WTC11 (cell line): ENCODE results near the gene C1QL4. TPM values are rescaled to one million over a fixed set of nuclear protein-coding genes. Genes with fewer than 3 reads are reported as not detected.

ENCODE experiments used
- ATAC-seq: fragments of 200-7000 bp; cut with Tn5 transposase; 2 replicates; pipeline ENCODE4 v1.10.0; 2021; ENCODE audit warnings: mild to moderate bottlenecking, moderate library complexity
- CTCF ChIA-PET: fragments of 300-600 bp; sonication (Branson Sonifier 250); formaldehyde crosslinking; loops from one replicate; lab custom pipeline; 2021; ENCODE audit warnings: antibody characterized with exemption; lab: Charles Lee
- POLR2A ChIA-PET: fragments of 350-600 bp; sonication (Branson Sonifier 250); formaldehyde crosslinking; loops from one replicate; lab custom pipeline; 2021; ENCODE audit warnings: antibody characterized with exemption; lab: Charles Lee
- DNase-seq: peaks from one replicate; pipeline ENCODE4 v3.0.0; 2021; ENCODE audit warnings: low spot score
- H3K27ac Mint-ChIP-seq: 2 replicates; pipeline ENCODE4 v1.8.0; 2021; ENCODE audit warnings: mixed read lengths
- H3K27me3 Mint-ChIP-seq: 2 replicates; pipeline ENCODE4 v1.8.0; 2021; ENCODE audit warnings: low read depth, mild to moderate bottlenecking, moderate library complexity, mixed read lengths
- H3K36me3 Mint-ChIP-seq: 2 replicates; pipeline ENCODE4 v1.8.0; 2021; ENCODE audit warnings: mixed read lengths
- H3K4me1 Mint-ChIP-seq: 2 replicates; pipeline ENCODE4 v1.8.0; 2022; ENCODE audit warnings: mixed read lengths
- H3K4me3 Mint-ChIP-seq: 2 replicates; pipeline ENCODE4 v1.8.0; 2021; ENCODE audit warnings: mild to moderate bottlenecking, moderate library complexity, mixed read lengths
- H3K9me3 Mint-ChIP-seq: 2 replicates; pipeline ENCODE4 v1.8.0; 2021; ENCODE audit warnings: mixed read lengths
- ATF1 ChIP-seq: sonication (generic); formaldehyde crosslinking; IDR thresholded peaks from 2 replicates; pipeline ENCODE4 v1.8.1; 2023; ENCODE audit warnings: mild to moderate bottlenecking, moderate library complexity, missing genetic modification reagents
- CREM ChIP-seq: sonication (generic); formaldehyde crosslinking; IDR thresholded peaks from 2 replicates; pipeline ENCODE4 v1.8.1; 2022; ENCODE audit warnings: mild to moderate bottlenecking, missing genetic modification reagents, moderate library complexity
- E2F4 ChIP-seq: sonication (generic); formaldehyde crosslinking; IDR thresholded peaks from 2 replicates; pipeline ENCODE4 v1.8.1; 2022; ENCODE audit warnings: low read depth, mild to moderate bottlenecking, moderate library complexity, missing genetic modification reagents, borderline replicate concordance
- ESRRA ChIP-seq: sonication (generic); formaldehyde crosslinking; IDR thresholded peaks from 2 replicates; pipeline ENCODE4 v1.8.1; 2022; ENCODE audit warnings: mild to moderate bottlenecking, missing genetic modification reagents, borderline replicate concordance
- ETV6 ChIP-seq: sonication (generic); formaldehyde crosslinking; IDR thresholded peaks from 2 replicates; pipeline ENCODE4 v1.8.1; 2022; ENCODE audit warnings: mild to moderate bottlenecking, missing genetic modification reagents
- FOXP1 ChIP-seq: sonication (generic); formaldehyde crosslinking; IDR thresholded peaks from 2 replicates; pipeline ENCODE4 v1.8.0; 2022; ENCODE audit warnings: missing genetic modification reagents, mild to moderate bottlenecking, moderate library complexity, borderline replicate concordance
- GRHL2 ChIP-seq: fragments of 250-450 bp; sonication (Bioruptor Pico); IDR thresholded peaks from 2 replicates; pipeline ENCODE4 v1.8.0; 2022; ENCODE audit warnings: mild to moderate bottlenecking, moderate library complexity; ENCODE audit not compliant: insufficient replicate concordance, severe bottlenecking
- JAZF1 ChIP-seq: fragments of 250-450 bp; sonication (Bioruptor Pico); IDR thresholded peaks from 2 replicates; pipeline ENCODE4 v1.9.0; 2021; ENCODE audit warnings: moderate library complexity, mild to moderate bottlenecking, inconsistent platforms
- KAT7 ChIP-seq: sonication (generic); formaldehyde crosslinking; IDR thresholded peaks from 2 replicates; pipeline ENCODE4 v1.8.1; 2023; ENCODE audit warnings: missing genetic modification reagents, mild to moderate bottlenecking, borderline replicate concordance
- MAX ChIP-seq: sonication (generic); formaldehyde crosslinking; IDR thresholded peaks from 2 replicates; pipeline ENCODE4 v1.8.0; 2022; ENCODE audit warnings: mild to moderate bottlenecking, missing genetic modification reagents
- MYBL2 ChIP-seq: sonication (generic); formaldehyde crosslinking; IDR thresholded peaks from 2 replicates; pipeline ENCODE4 v1.8.1; 2023; ENCODE audit warnings: mild to moderate bottlenecking, moderate library complexity, missing genetic modification reagents
- NFE2L1 ChIP-seq: sonication (generic); formaldehyde crosslinking; IDR thresholded peaks from 2 replicates; pipeline ENCODE4 v1.8.1; 2023; ENCODE audit warnings: missing genetic modification reagents
- PRRX2 ChIP-seq: fragments of 250-450 bp; sonication (Bioruptor Pico); IDR thresholded peaks from 2 replicates; pipeline ENCODE4 v1.8.0; 2021; ENCODE audit warnings: mild to moderate bottlenecking
- SMAD4 ChIP-seq: sonication (generic); formaldehyde crosslinking; IDR thresholded peaks from 2 replicates; pipeline ENCODE4 v1.8.0; 2022; ENCODE audit warnings: mild to moderate bottlenecking, missing genetic modification reagents
- SOX15 ChIP-seq: fragments of 250-450 bp; sonication (Bioruptor Pico); IDR thresholded peaks from 2 replicates; pipeline ENCODE4 v1.9.0; 2021; ENCODE audit warnings: mild to moderate bottlenecking
- TCF7 ChIP-seq: sonication (generic); formaldehyde crosslinking; IDR thresholded peaks from 2 replicates; pipeline ENCODE4 v1.8.0; 2022; ENCODE audit warnings: mild to moderate bottlenecking, low read depth, missing genetic modification reagents, moderate library complexity
- TP53 ChIP-seq: sonication (generic); formaldehyde crosslinking; IDR thresholded peaks from 2 replicates; pipeline ENCODE4 v1.8.1; 2023; ENCODE audit warnings: mild to moderate bottlenecking, missing genetic modification reagents
- ZBTB21 ChIP-seq: sonication (generic); formaldehyde crosslinking; IDR thresholded peaks from 2 replicates; pipeline ENCODE4 v1.8.1; 2023; ENCODE audit warnings: mild to moderate bottlenecking, missing genetic modification reagents, borderline replicate concordance
- ZMAT4 ChIP-seq: fragments of 250-450 bp; sonication (Bioruptor Pico); IDR thresholded peaks from 2 replicates; pipeline ENCODE4 v1.9.0; 2021; ENCODE audit warnings: mild to moderate bottlenecking
- ZNF121 ChIP-seq: sonication (generic); formaldehyde crosslinking; IDR thresholded peaks from 2 replicates; pipeline ENCODE4 v1.8.0; 2023; ENCODE audit warnings: missing genetic modification reagents
- ZNF263 ChIP-seq: sonication (generic); formaldehyde crosslinking; IDR thresholded peaks from 2 replicates; pipeline ENCODE4 v1.8.1; 2022; ENCODE audit warnings: low read depth, mild to moderate bottlenecking, moderate library complexity, missing genetic modification reagents
- ZNF281 ChIP-seq: sonication (generic); formaldehyde crosslinking; IDR thresholded peaks from 2 replicates; pipeline ENCODE4 v1.8.0; 2023; ENCODE audit warnings: mild to moderate bottlenecking, missing genetic modification reagents
- ZNF416 ChIP-seq: fragments of 250-450 bp; sonication (Bioruptor Pico); IDR thresholded peaks from 2 replicates; pipeline ENCODE4 v1.9.0; 2021; ENCODE audit warnings: mild to moderate bottlenecking, inconsistent platforms
- ZNF671 ChIP-seq: fragments of 250-450 bp; sonication (Bioruptor Pico); IDR thresholded peaks from 2 replicates; pipeline ENCODE4 v1.8.0; 2021; ENCODE audit warnings: mild to moderate bottlenecking
- total RNA-seq: library from RNA; stranded (reverse); gene quantifications from 3 replicates; pipeline ENCODE4 v1.2.3, GENCODE V29; 2021

Gene C1QL4
- total RNA-seq, 1 experiment from 2014 or later = 1.2 TPM

- Mint-ChIP-seq H3K36me3 (no peaks in the 10 kb centered on the region), H3K27me3 (peaks cover 12% of the 10 kb centered on the region), H3K9me3 (no peaks in the 10 kb centered on the region), H3K27ac (no peak overlapping the region), H3K4me3 (peak overlapping the region; percentile 89), H3K4me1 (peaks cover 24% of the 10 kb centered on the region)
- no peak for ATAC-seq
- no peak for TF ChIP-seq SOX15 (CRISPR knock-in tag)
- TF ChIP-seq ZNF121 (CRISPR knock-in tag) = no peak
- no peak for TF ChIP-seq JAZF1
- no peak for TF ChIP-seq ZNF263 (CRISPR knock-in tag)
- no peak for TF ChIP-seq ESRRA (CRISPR knock-in tag)
- TF ChIP-seq SMAD4 (CRISPR knock-in tag) = no peak
- TF ChIP-seq MYBL2 (CRISPR knock-in tag) = no peak
- ChIA-PET POLR2A (no interaction called here), CTCF (interaction anchor here (2.1 to 2.6 kb wide), 6 partner anchors 18 to 216 kb away, joined by 9 to 69 read pairs (median 25); partner anchors contain the start of gene DNAJC22)
- no peak for DNase-seq
Measured at GRCh38 chr12:49365542-49365941, 28.6 kb upstream of the C1QL4 start.

GRCh38 chr12:49364989-49365388 is 28.0 kb upstream of the C1QL4 start:
- Mint-ChIP-seq H3K27me3 (peaks cover 12% of the 10 kb centered on the region), H3K36me3 (no peaks in the 10 kb centered on the region), H3K27ac (no peak overlapping the region), H3K4me3 (0 out of 2 replicates have a peak overlapping the region, but pooled peaks have one; percentile 89), H3K4me1 (peaks cover 23% of the 10 kb centered on the region), H3K9me3 (no peaks in the 10 kb centered on the region)
- TF ChIP-seq MAX (CRISPR knock-in tag) = no peak
- TF ChIP-seq ZMAT4 (CRISPR knock-in tag) = no peak
- TF ChIP-seq ZNF416 (CRISPR knock-in tag) = no peak
- no peak for TF ChIP-seq NFE2L1
- ATAC-seq (no peak), DNase-seq (no peak)
- ChIA-PET CTCF (no interaction called here), POLR2A (no interaction called here)

- no peak overlapping the region for H3K4me3 Mint-ChIP-seq
- DNase-seq (no peak), ATAC-seq (no peak)
- 0 out of 2 replicates have a peak, but pooled peaks cover 3% of the 10 kb centered on the region for H3K4me1 Mint-ChIP-seq
- H3K27ac Mint-ChIP-seq = no peak overlapping the region
- CTCF ChIA-PET = interaction anchor here (1.0 to 6.8 kb wide), 4 partner anchors 15 to 218 kb away, joined by 6 to 141 read pairs (median 12); partner anchors contain the start of gene DNAJC22
- no peaks in the 10 kb centered on the region for H3K9me3 Mint-ChIP-seq
- POLR2A ChIA-PET = interaction anchor here (0.6 kb wide), 1 partner anchor 124 kb away, joined by 3 read pairs; no protein-coding TSS in a partner anchor
- H3K36me3 Mint-ChIP-seq = no peaks in the 10 kb centered on the region
- H3K27me3 Mint-ChIP-seq = peaks cover 12% of the 10 kb centered on the region
- TF ChIP-seq ZNF671 (CRISPR knock-in tag) (no peak), GRHL2 (CRISPR knock-in tag) (no peak), ATF1 (no peak), ZNF281 (CRISPR knock-in tag) (no peak), FOXP1 (CRISPR knock-in tag) (no peak)
Measured at GRCh38 chr12:49362077-49362476, 25.1 kb upstream of the C1QL4 start.

- no peak overlapping the region for H3K27ac Mint-ChIP-seq
- no peaks in the 10 kb centered on the region for H3K36me3 Mint-ChIP-seq
- peaks cover 2% of the 10 kb centered on the region for H3K27me3 Mint-ChIP-seq
- POLR2A ChIA-PET = no interaction called here
- H3K4me1 Mint-ChIP-seq = no peaks in the 10 kb centered on the region
- H3K4me3 Mint-ChIP-seq = no peak overlapping the region
- ATAC-seq = no peak
- no peaks in the 10 kb centered on the region for H3K9me3 Mint-ChIP-seq
- no peak for DNase-seq
- CTCF ChIA-PET = interaction anchor here (1.0 to 6.8 kb wide), 14 partner anchors 7 to 222 kb away, joined by 3 to 141 read pairs (median 26); partner anchors contain the start of genes DNAJC22 and SPATS2
- TF ChIP-seq ZNF281 (CRISPR knock-in tag) (no peak), TP53 (CRISPR knock-in tag) (no peak), KAT7 (no peak), SMAD4 (CRISPR knock-in tag) (no peak), ZBTB21 (no peak), PRRX2 (CRISPR knock-in tag) (no peak), TCF7 (no peak), ESRRA (CRISPR knock-in tag) (no peak), E2F4 (CRISPR knock-in tag) (no peak), CREM (CRISPR knock-in tag) (no peak), ETV6 (CRISPR knock-in tag) (no peak)
Measured at GRCh38 chr12:49359671-49360070, 22.7 kb upstream of the C1QL4 start.
